H9 (cell line): ENCODE results near the gene DCTPP1. TPM values are rescaled to one million over a fixed set of nuclear protein-coding genes. Genes with fewer than 3 reads are reported as not detected.

Experiments
- DNase-seq: peaks from one replicate; pipeline ENCODE4 v3.0.0-alpha.2; 2017
- H2AFZ ChIP-seq: one replicate; pipeline ENCODE4 v1.6.1; 2013; ENCODE audit warnings: mild to moderate bottlenecking, low read length, control low read depth, moderate library complexity
- H2AK5ac ChIP-seq: 2 replicates; pipeline ENCODE4 v1.6.1; 2013; ENCODE audit warnings: low read length, control low read depth, mixed read lengths; ENCODE audit not compliant: insufficient read length
- H2BK120ac ChIP-seq: one replicate; pipeline ENCODE4 v1.6.1; 2013; ENCODE audit warnings: low read depth, mild to moderate bottlenecking, low read length, control low read depth, inconsistent platforms; ENCODE audit not compliant: poor library complexity, severe bottlenecking
- H2BK12ac ChIP-seq: 2 replicates; pipeline ENCODE4 v1.6.1; 2013; ENCODE audit warnings: low read length, control low read depth, mixed read lengths, low read depth; ENCODE audit not compliant: insufficient read length
- H2BK15ac ChIP-seq: 2 replicates; pipeline ENCODE4 v1.6.1; 2013; ENCODE audit warnings: low read depth, low read length, control low read depth
- H2BK20ac ChIP-seq: one replicate; pipeline ENCODE4 v1.6.1; 2013; ENCODE audit warnings: low read depth, mild to moderate bottlenecking, low read length, control low read depth, inconsistent platforms; ENCODE audit not compliant: poor library complexity, severe bottlenecking
- H2BK5ac ChIP-seq: 2 replicates; pipeline ENCODE4 v1.6.1; 2013; ENCODE audit warnings: low read length, control low read depth, mixed read lengths; ENCODE audit not compliant: insufficient read length
- H3K14ac ChIP-seq: 2 replicates; pipeline ENCODE4 v1.6.1; 2013; ENCODE audit warnings: low read length, control low read depth; ENCODE audit not compliant: insufficient read depth
- H3K18ac ChIP-seq: 2 replicates; pipeline ENCODE4 v1.6.1; 2013; ENCODE audit warnings: low read depth, mild to moderate bottlenecking, mixed read lengths, low read length, control low read depth; ENCODE audit not compliant: insufficient read length
- H3K23ac ChIP-seq: 2 replicates; pipeline ENCODE4 v1.6.1; 2013; ENCODE audit warnings: low read length, control low read depth, mixed read lengths, low read depth; ENCODE audit not compliant: insufficient read length
- H3K23me2 ChIP-seq: 2 replicates; pipeline ENCODE4 v1.6.1; 2013; ENCODE audit warnings: low read depth, mild to moderate bottlenecking, mixed read lengths, low read length, control low read depth; ENCODE audit not compliant: insufficient read length, poor library complexity, severe bottlenecking
- H3K27ac ChIP-seq: 2 replicates; pipeline ENCODE4 v1.5.1; 2013; ENCODE audit warnings: low read length, control low read depth, mixed read lengths, low read depth; ENCODE audit not compliant: insufficient read length
- H3K27me3 ChIP-seq: 2 replicates; pipeline ENCODE4 v1.6.1; 2013; ENCODE audit warnings: low read length, control low read depth, inconsistent platforms; ENCODE audit not compliant: insufficient read depth
- H3K4ac ChIP-seq: 2 replicates; pipeline ENCODE4 v1.6.1; 2013; ENCODE audit warnings: low read depth, mild to moderate bottlenecking, control low read depth, inconsistent platforms, low read length, moderate library complexity
- H3K4me1 ChIP-seq: 2 replicates; pipeline ENCODE4 v1.6.1; 2013; ENCODE audit warnings: low read length, control low read depth, inconsistent platforms; ENCODE audit not compliant: insufficient read depth
- H3K4me2 ChIP-seq: 2 replicates; pipeline ENCODE4 v1.6.1; 2013; ENCODE audit warnings: low read length, control low read depth, mixed read lengths; ENCODE audit not compliant: insufficient read length, insufficient read depth
- H3K56ac ChIP-seq: 2 replicates; pipeline ENCODE4 v1.6.1; 2013; ENCODE audit warnings: low read depth, mild to moderate bottlenecking, mixed read lengths, low read length, control low read depth; ENCODE audit not compliant: insufficient read length
- H3K79me1 ChIP-seq: 2 replicates; pipeline ENCODE4 v1.6.1; 2013; ENCODE audit warnings: low read depth, mild to moderate bottlenecking, moderate library complexity, low read length, control low read depth, inconsistent platforms; ENCODE audit not compliant: insufficient read depth, poor library complexity, severe bottlenecking
- H3K79me2 ChIP-seq: 2 replicates; pipeline ENCODE4 v1.6.1; 2013; ENCODE audit warnings: low read length, control low read depth, inconsistent platforms; ENCODE audit not compliant: insufficient read depth
- H3K9ac ChIP-seq: 2 replicates; pipeline ENCODE4 v1.6.1; 2013; ENCODE audit warnings: low read length, control low read depth, mixed read lengths; ENCODE audit not compliant: insufficient read length; ENCODE audit errors: extremely low read depth
- H3K9me3 ChIP-seq: one replicate; pipeline ENCODE4 v1.6.1; 2013; ENCODE audit warnings: low read depth, low read length, inconsistent platforms; ENCODE audit not compliant: control insufficient read depth
- H3T11ph ChIP-seq: one replicate; pipeline ENCODE4 v1.6.1; 2013; ENCODE audit warnings: mild to moderate bottlenecking, low read length, control low read depth, inconsistent platforms
- H4K20me1 ChIP-seq: one replicate; pipeline ENCODE4 v1.6.1; 2013; ENCODE audit not compliant: control insufficient read depth, insufficient read length, insufficient read depth
- H4K5ac ChIP-seq: 2 replicates; pipeline ENCODE4 v1.6.1; 2013; ENCODE audit warnings: low read depth, mild to moderate bottlenecking, mixed read lengths, low read length, control low read depth; ENCODE audit not compliant: insufficient read length
- H4K8ac ChIP-seq: replicated peaks from 2 replicates; pipeline ENCODE4 v1.6.1; 2013; ENCODE audit warnings: low read length, control low read depth, mixed read lengths, low read depth; ENCODE audit not compliant: insufficient read length
- H4K91ac ChIP-seq: 2 replicates; pipeline ENCODE4 v1.6.1; 2013; ENCODE audit warnings: low read depth, mild to moderate bottlenecking, moderate library complexity, mixed read lengths, low read length, control low read depth; ENCODE audit not compliant: insufficient read length
- H3K27ac Mint-ChIP-seq, 3 experiments: 2 replicates in 2 of 3; 3 replicates in 1 of 3; pipeline ENCODE4 v1.8.0; 2020 to 2021; ENCODE audit warnings: mixed read lengths in 3 of 3, mild to moderate bottlenecking in 1 of 3, moderate library complexity in 1 of 3
- H3K27me3 Mint-ChIP-seq: 2 replicates; pipeline ENCODE4 v1.8.0; 2021; ENCODE audit warnings: low read depth, mild to moderate bottlenecking, moderate library complexity, mixed read lengths
- H3K36me3 Mint-ChIP-seq, 3 experiments: 2 replicates in 2 of 3; 3 replicates in 1 of 3; pipeline ENCODE4 v1.8.0; 2020 to 2021; ENCODE audit warnings: low read depth in 3 of 3, mixed read lengths in 3 of 3; ENCODE audit not compliant: insufficient read depth in 1 of 3
- H3K4me1 Mint-ChIP-seq, 2 experiments: 2 replicates each; pipeline ENCODE4 v1.8.0; 2020; ENCODE audit warnings: mixed read lengths in 2 of 2
- H3K4me3 Mint-ChIP-seq, 2 experiments: 2 replicates in 1 of 2; 3 replicates in 1 of 2; pipeline ENCODE4 v1.8.0; 2020 to 2021; ENCODE audit warnings: mild to moderate bottlenecking in 2 of 2, mixed read lengths in 2 of 2, moderate library complexity in 1 of 2
- H3K9me3 Mint-ChIP-seq, 2 experiments: 2 replicates in 1 of 2; 3 replicates in 1 of 2; pipeline ENCODE4 v1.8.0; 2020; ENCODE audit warnings: mild to moderate bottlenecking in 2 of 2, mixed read lengths in 2 of 2, moderate library complexity in 1 of 2
- CTCF ChIP-seq: fragments of 200-600 bp; sonication (generic); conservative IDR thresholded peaks from 3 replicates; pipeline ENCODE4 v1.8.0; 2021; ENCODE audit warnings: antibody characterized with exemption, mild to moderate bottlenecking
- WGBS: extraction: QIAGEN DNeasy Blood & Tissue Kit; methylation state at CpG from one replicate; pipeline ENCODE4 v1.1.7; 2013; ENCODE audit warnings: missing lambda C conversion rate, low lambda C conversion rate, mixed read lengths; ENCODE audit not compliant: insufficient read length; ENCODE audit errors: extremely low coverage; 5-methylcytosine and 5-hydroxymethylcytosine counted together
- total RNA-seq: library from RNA; stranded (reverse); gene quantifications from 2 replicates; pipeline ENCODE4 v1.2.1, GENCODE V29; 2021

The DCTPP1 gene
- total RNA-seq, 1 experiment from 2014 or later: 78.3 TPM

GRCh38 chr16:30376461-30376902, 53.3 kb downstream of the DCTPP1 start:
- WGBS: no CpG with 5 or more reads among the region's 8 CpGs
- no peak overlapping the region for H3T11ph ChIP-seq
- H3K4ac ChIP-seq: no peak overlapping the region
- no peak overlapping the region for H2BK12ac ChIP-seq
- H4K8ac ChIP-seq: no peak overlapping the region
- H3K4me1 Mint-ChIP-seq: peaks cover 23 to 43% of the 10 kb centered on the region in 2 experiments
- no peaks in the 10 kb centered on the region for H4K20me1 ChIP-seq
- no peaks in the 10 kb centered on the region; the same call in 1 of the 2 replicates for H3K4me1 ChIP-seq
- no peaks in the 10 kb centered on the region; the same call in 1 of the 2 replicates for H3K79me2 ChIP-seq
- H3K14ac ChIP-seq: no peak overlapping the region; the same call in 1 of the 2 replicates
- H3K79me1 ChIP-seq: no peaks in the 10 kb centered on the region
- no peak for DNase-seq
- 0 out of 7 replicates have a peak overlapping the region, but pooled peaks of 1 of the 3 experiments have one; percentile 97 for H3K27ac Mint-ChIP-seq
- H4K91ac ChIP-seq: peak overlapping the region; percentile 40
- peaks cover 13% of the 10 kb centered on the region for H3K23me2 ChIP-seq
- H2BK20ac ChIP-seq: no peak overlapping the region
- H3K4me2 ChIP-seq: no peak overlapping the region
- peak overlapping the region in 1 of 2 experiments; percentile 95; a peak in 1 of 5 replicates for H3K4me3 Mint-ChIP-seq
- TF ChIP-seq CTCF: no peak
- H3K36me3 Mint-ChIP-seq: peaks cover 2 to 4% (median 2%) of the 10 kb centered on the region in 3 experiments; a peak in 4 of 7 replicates
- no peak overlapping the region for H3K27ac ChIP-seq
- H2AK5ac ChIP-seq: no peak overlapping the region
- H3K9me3 Mint-ChIP-seq: peaks cover 0 to 2% of the 10 kb centered on the region in 2 experiments; a peak in 2 of 5 replicates
- H3K18ac ChIP-seq: peak overlapping the region; percentile 6
- no peak overlapping the region for H2BK5ac ChIP-seq
- no peaks in the 10 kb centered on the region for H3K27me3 ChIP-seq
- no peaks in the 10 kb centered on the region for H3K9me3 ChIP-seq
- H2BK15ac ChIP-seq: no peak overlapping the region; the same call in 1 of the 2 replicates
- no peak overlapping the region for H3K9ac ChIP-seq
- H2BK120ac ChIP-seq: no peak overlapping the region
- no peak overlapping the region for H3K23ac ChIP-seq
- H3K56ac ChIP-seq: no peak overlapping the region
- H3K27me3 Mint-ChIP-seq: 0 out of 2 replicates have a peak, but pooled peaks cover 2% of the 10 kb centered on the region
- no peak overlapping the region for H2AFZ ChIP-seq
- H4K5ac ChIP-seq: no peak overlapping the region
